ENCODE measurements around the gene OR2A42.
"Not testable (repeated sequence)": the region's sequence is repeated elsewhere in the genome, so short reads cannot be mapped to it uniquely, and the experiment has no call there.

OR2A42 gene

GRCh38 chr7:144239365-144239764 is at the start of gene OR2A42:
TSS of gene OR2A42 (minus strand) at chr7:144239605. CDS start at chr7:144232843, 6,762 bp downstream.
- DNase-seq (ENCODE audit: low read depth in 2 of 2), result not testable (repeated sequence)

- not testable (repeated sequence) for DNase-seq (ENCODE audit: low read depth in 2 of 2)
Measured at GRCh38 chr7:144287171-144287784, 47.9 kb upstream of the OR2A42 start.

- not testable (repeated sequence) for DNase-seq (ENCODE audit: low read depth in 2 of 2)
Measured at GRCh38 chr7:144283716-144284115, 44.3 kb upstream of the OR2A42 start.

GRCh38 chr7:144282490-144282889 is 43.1 kb upstream of the OR2A42 start:
- not testable (repeated sequence) for DNase-seq (ENCODE audit: low read depth in 2 of 2)

- not testable (repeated sequence) for DNase-seq (ENCODE audit: low read depth in 2 of 2)
Measured at GRCh38 chr7:144281981-144282380, 42.6 kb upstream of the OR2A42 start.

- DNase-seq (ENCODE audit: low read depth in 2 of 2), result not testable (repeated sequence)
Measured at GRCh38 chr7:144280010-144280409, 40.6 kb upstream of the OR2A42 start.

GRCh38 chr7:144275281-144275680 is 35.9 kb upstream of the OR2A42 start:
- DNase-seq (ENCODE audit: low read depth in 2 of 2), result not testable (repeated sequence)

- not testable (repeated sequence) for DNase-seq (ENCODE audit: low read depth in 2 of 2)
Measured at GRCh38 chr7:144269188-144269587, 29.8 kb upstream of the OR2A42 start, which contains the start of gene CTAGE8. TSS of gene CTAGE8 (minus strand) at chr7:144269288. CDS start at chr7:144269250, 38 bp downstream.

- DNase-seq (ENCODE audit: low read depth in 2 of 2), result not testable (repeated sequence)
Measured at GRCh38 chr7:144264692-144265091, 25.3 kb upstream of the OR2A42 start, which contains the start of gene OR2A7. TSS of gene OR2A7 (minus strand) at chr7:144264792. CDS start at chr7:144259628, 5,164 bp downstream.

GRCh38 chr7:144262128-144262527 is 22.7 kb upstream of the OR2A42 start:
- DNase-seq (ENCODE audit: low read depth in 2 of 2), result not testable (repeated sequence)

GRCh38 chr7:144259067-144259466 is 19.7 kb upstream of the OR2A42 start:
- DNase-seq (ENCODE audit: low read depth in 2 of 2), result not testable (repeated sequence)

GRCh38 chr7:144256112-144256511 is 16.7 kb upstream of the OR2A42 start:
- no peak for DNase-seq (ENCODE audit: low read depth in 2 of 2)

- no peak for DNase-seq (ENCODE audit: low read depth in 2 of 2)
Measured at GRCh38 chr7:144255471-144255897, 16.1 kb upstream of the OR2A42 start.

GRCh38 chr7:144252307-144252706 is 12.9 kb upstream of the OR2A42 start:
- not testable (repeated sequence) for DNase-seq (ENCODE audit: low read depth in 2 of 2)

GRCh38 chr7:144247674-144248330 is 8.4 kb upstream of the OR2A42 start:
- not testable (repeated sequence) for DNase-seq (ENCODE audit: low read depth in 2 of 2)

GRCh38 chr7:144246967-144247366 is 7.6 kb upstream of the OR2A42 start:
- DNase-seq (ENCODE audit: low read depth in 2 of 2), result not testable (repeated sequence)

GRCh38 chr7:144245372-144245771 is 6.0 kb upstream of the OR2A42 start:
- not testable (repeated sequence) for DNase-seq (ENCODE audit: low read depth in 2 of 2)

- DNase-seq (ENCODE audit: low read depth in 2 of 2), result not testable (repeated sequence)
Measured at GRCh38 chr7:144238530-144239082, 799 bp downstream of the OR2A42 start.

GRCh38 chr7:144233039-144233438 is 6.4 kb downstream of the OR2A42 start:
- DNase-seq (ENCODE audit: low read depth in 2 of 2), result not testable (repeated sequence)

- not testable (repeated sequence) for DNase-seq (ENCODE audit: low read depth in 2 of 2)
Measured at GRCh38 chr7:144231027-144231426, 8.4 kb downstream of the OR2A42 start.

- not testable (repeated sequence) for DNase-seq (ENCODE audit: low read depth in 2 of 2)
Measured at GRCh38 chr7:144228810-144229209, 10.6 kb downstream of the OR2A42 start.

GRCh38 chr7:144226866-144227265 is 12.5 kb downstream of the OR2A42 start:
- DNase-seq (ENCODE audit: low read depth in 2 of 2), result not testable (repeated sequence)

All from stimulated activated CD8-positive, alpha-beta memory T cell treated with anti-CD3 and anti-CD28 coated beads, Interleukin-2, amount 100 ng/mL, for 1 hour (primary cell).